GM13976 (cell line): ENCODE data around the gene CTSC.

ENCODE experiments used
- DNase-seq: peaks from one replicate; pipeline ENCODE4 v3.0.0; 2012; ENCODE audit warnings: low spot score
- in situ Hi-C: fragments of 300-500 bp; cut with MboI; formaldehyde crosslinking; loops from one replicate; pipeline ENCODE4 v1.12.0; 2022; ENCODE audit warnings: low sequenced_read_pairs, mixed read lengths, inconsistent platforms; ENCODE audit not compliant: unreplicated experiment
- TF ChIP-seq, protein P1 (sequence below): IDR thresholded peaks from 2 replicates; pipeline ENCODE4 v1.5.1; 2012; ENCODE audit warnings: borderline replicate concordance, mild to moderate bottlenecking; ENCODE audit not compliant: insufficient read depth; ENCODE audit errors: extremely low read depth, missing control alignments, control extremely low read depth

CTSC gene

DNA sequence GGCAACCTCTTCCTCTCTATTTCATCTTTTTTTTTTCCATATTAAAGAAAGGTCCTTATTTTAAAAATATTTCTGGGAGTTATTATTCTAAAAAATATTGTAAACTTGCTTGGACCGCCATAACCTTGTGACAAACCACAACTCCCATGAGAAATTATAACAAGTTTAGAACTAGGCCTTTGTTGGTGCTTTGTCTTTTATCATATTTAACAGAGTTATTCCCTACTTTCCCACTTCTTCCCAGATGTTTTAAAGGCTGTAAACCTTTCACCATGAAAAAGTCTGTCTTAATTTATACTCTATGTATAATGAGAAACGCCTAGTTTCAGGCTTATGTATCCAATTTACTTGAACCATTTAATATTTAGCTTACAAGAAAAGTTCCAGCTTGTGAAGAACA, 3.7 kb downstream of the CTSC start:
- TF ChIP-seq, protein P1, sequence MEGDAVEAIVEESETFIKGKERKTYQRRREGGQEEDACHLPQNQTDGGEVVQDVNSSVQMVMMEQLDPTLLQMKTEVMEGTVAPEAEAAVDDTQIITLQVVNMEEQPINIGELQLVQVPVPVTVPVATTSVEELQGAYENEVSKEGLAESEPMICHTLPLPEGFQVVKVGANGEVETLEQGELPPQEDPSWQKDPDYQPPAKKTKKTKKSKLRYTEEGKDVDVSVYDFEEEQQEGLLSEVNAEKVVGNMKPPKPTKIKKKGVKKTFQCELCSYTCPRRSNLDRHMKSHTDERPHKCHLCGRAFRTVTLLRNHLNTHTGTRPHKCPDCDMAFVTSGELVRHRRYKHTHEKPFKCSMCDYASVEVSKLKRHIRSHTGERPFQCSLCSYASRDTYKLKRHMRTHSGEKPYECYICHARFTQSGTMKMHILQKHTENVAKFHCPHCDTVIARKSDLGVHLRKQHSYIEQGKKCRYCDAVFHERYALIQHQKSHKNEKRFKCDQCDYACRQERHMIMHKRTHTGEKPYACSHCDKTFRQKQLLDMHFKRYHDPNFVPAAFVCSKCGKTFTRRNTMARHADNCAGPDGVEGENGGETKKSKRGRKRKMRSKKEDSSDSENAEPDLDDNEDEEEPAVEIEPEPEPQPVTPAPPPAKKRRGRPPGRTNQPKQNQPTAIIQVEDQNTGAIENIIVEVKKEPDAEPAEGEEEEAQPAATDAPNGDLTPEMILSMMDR: no peak
- in situ Hi-C loops: no loop called here
- DNase-seq: no peak

GRCh38 chr11:88332851-88333250, 4.7 kb downstream of the CTSC start:
- in situ Hi-C loops: no loop called here
- TF ChIP-seq, protein P1: no peak
- no peak for DNase-seq

DNA sequence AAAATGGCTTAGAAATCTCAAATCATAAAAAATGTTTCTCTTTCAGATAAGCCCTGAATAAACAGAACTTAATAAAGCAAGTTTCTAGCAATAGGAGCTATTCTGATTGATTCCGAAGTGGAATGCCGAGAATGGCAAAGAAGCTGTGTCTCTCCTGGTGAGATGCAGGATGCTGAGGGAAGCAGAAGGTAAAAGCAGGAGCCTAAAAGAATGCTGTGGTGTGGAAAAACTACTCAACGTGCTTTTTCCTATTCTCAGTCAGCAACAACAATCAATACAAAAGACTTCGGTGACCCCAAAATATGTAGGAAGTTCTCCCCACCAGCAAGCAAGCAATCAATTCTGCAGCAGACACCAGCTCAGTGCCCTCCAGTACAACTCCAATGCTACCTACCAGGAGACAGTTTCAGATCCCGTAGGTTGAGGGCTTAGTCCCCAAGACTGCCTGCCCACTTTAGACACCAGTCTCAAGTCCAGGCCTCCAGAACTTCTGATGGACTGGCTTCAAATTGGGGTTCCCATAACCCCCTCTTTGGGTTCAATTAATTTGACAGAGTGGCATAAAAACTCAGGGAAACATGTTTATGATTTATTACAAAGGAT, 6.6 kb downstream of the CTSC start:
- DNase-seq: no peak
- TF ChIP-seq, protein P1: no peak
- in situ Hi-C loops: no loop called here

- TF ChIP-seq, protein P1: no peak
- in situ Hi-C loops: no loop called here
- DNase-seq: no peak
Observed at GRCh38 chr11:88329563-88330250, 7.8 kb downstream of the CTSC start.

GRCh38 chr11:88327462-88328143, 9.9 kb downstream of the CTSC start:
- TF ChIP-seq, protein P1: no peak
- in situ Hi-C loops: no loop called here
- no peak for DNase-seq

DNA sequence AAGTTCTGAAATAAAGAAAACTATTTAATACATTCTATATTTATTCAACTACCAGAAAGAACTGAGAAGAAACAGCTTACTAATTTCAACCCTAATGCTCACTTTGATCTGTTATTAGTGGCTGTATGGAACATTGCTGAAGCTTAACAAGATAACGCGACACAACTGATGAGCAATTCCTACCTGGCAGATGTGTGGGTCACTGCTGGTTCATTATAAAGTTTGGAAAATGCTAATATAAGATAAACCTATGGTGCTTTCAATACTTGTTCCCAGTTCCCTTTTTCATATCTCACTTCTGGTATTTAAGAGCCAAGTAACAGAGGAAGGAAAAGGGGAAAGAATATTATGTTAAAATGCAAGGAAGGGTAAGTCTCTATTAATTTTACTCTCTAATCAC, 10.5 kb downstream of the CTSC start:
- DNase-seq: no peak
- in situ Hi-C loops: no loop called here
- TF ChIP-seq, protein P1: no peak
